ENCODE data around the gene MLEC. TPM values are rescaled to one million over a fixed set of nuclear protein-coding genes. Genes with fewer than 3 reads are reported as not detected.

Gene MLEC
- total and polyA plus RNA-seq, 12 donors = 68.3 to 555 (median 264) TPM

GRCh38 chr12:120699553-120699952, 12.6 kb downstream of the MLEC start:
- intact Hi-C loops (cut with DNase I) = no loop called here
- H3K4me3 ChIP-seq = no peak overlapping the region
- DNase-seq = peak in 1 of 7 donors; percentile 12
- H3K36me3 ChIP-seq (replicated peaks in 1 of 2) = peaks cover 0 to 82% of the 10 kb centered on the region in 2 donors
- no peaks in the 10 kb centered on the region for H3K27me3 ChIP-seq
- H3K27ac ChIP-seq = peak overlapping the region in 3 of 5 donors; percentile 28 to 51 (median 33)
- H3K4me1 ChIP-seq (replicated peaks in 1 of 2) = peaks cover 22 to 34% of the 10 kb centered on the region in 2 donors
- H3K9me3 ChIP-seq (replicated peaks in 1 of 3) = no peaks in the 10 kb centered on the region
- TF ChIP-seq POLR2A (IDR thresholded peaks at IDR 0.05) = no peak
- TF ChIP-seq CTCF (IDR thresholded peaks at IDR 0.05) = no peak
- WGBS, 4 donors = 86 to 96% (median 89%) methylated on average over 6 to 7 of the region's 7 CpGs

- TF ChIP-seq CTCF (IDR thresholded peaks at IDR 0.05) = no peak
- TF ChIP-seq POLR2A (IDR thresholded peaks at IDR 0.05) = no peak
- 88 to 96% (median 95%) methylated on average over 5 of the region's 5 CpGs for WGBS, 4 donors
- DNase-seq = no peak
- peaks cover 22 to 34% of the 10 kb centered on the region in 2 donors for H3K4me1 ChIP-seq (replicated peaks in 1 of 2)
- intact Hi-C loops (cut with DNase I) = no loop called here
- peak overlapping the region in 2 of 5 donors; percentile 7 to 87 for H3K27ac ChIP-seq
- H3K27me3 ChIP-seq = no peaks in the 10 kb centered on the region
- H3K9me3 ChIP-seq (replicated peaks in 1 of 3) = no peaks in the 10 kb centered on the region
- peaks cover 0 to 69% of the 10 kb centered on the region in 2 donors for H3K36me3 ChIP-seq (replicated peaks in 1 of 2)
- no peak overlapping the region for H3K4me3 ChIP-seq
Observed at GRCh38 chr12:120700886-120701285, 13.9 kb downstream of the MLEC start.

GRCh38 chr12:120702637-120703036, 15.7 kb downstream of the MLEC start:
- H3K4me1 ChIP-seq (replicated peaks in 1 of 2) = peaks cover 22 to 34% of the 10 kb centered on the region in 2 donors
- peak overlapping the region; percentile 63 to 88 (median 87) for H3K27ac ChIP-seq
- peaks cover 0 to 51% of the 10 kb centered on the region in 2 donors for H3K36me3 ChIP-seq (replicated peaks in 1 of 2)
- intact Hi-C loops (cut with DNase I) = no loop called here
- no peaks in the 10 kb centered on the region for H3K27me3 ChIP-seq
- no peaks in the 10 kb centered on the region for H3K9me3 ChIP-seq (replicated peaks in 1 of 3)
- 25 to 71% (median 57%) methylated on average over 1 of the region's 1 CpG for whole genome bisulfite sequencing, 4 donors
- peak; percentile 68 to 91 (median 83) for DNase-seq
- no peak overlapping the region for H3K4me3 ChIP-seq
- TF ChIP-seq CTCF (IDR thresholded peaks at IDR 0.05) (no peak), POLR2A (IDR thresholded peaks at IDR 0.05) (peak in 1 of 2 donors; percentile 17)

- peak; percentile 58 to 87 (median 73) for DNase-seq
Observed at GRCh38 chr12:120703311-120703942, 16.5 kb downstream of the MLEC start.

More at GRCh38 chr12:120703311-120703942, 16.5 kb downstream of the MLEC start:
- WGBS, 4 donors = 40 to 65% (median 52%) methylated on average over 6 to 11 of the region's 11 CpGs
- TF ChIP-seq CTCF (IDR thresholded peaks at IDR 0.05) (no peak), POLR2A (IDR thresholded peaks at IDR 0.05) (peak in 1 of 2 donors; percentile 21)
- Histone ChIP-seq H3K4me3 (no peak overlapping the region), H3K4me1 (replicated peaks in 1 of 2) (peaks cover 22 to 30% of the 10 kb centered on the region in 2 donors), H3K27me3 (no peaks in the 10 kb centered on the region), H3K27ac (peak overlapping the region; percentile 63 to 88 (median 87)), H3K9me3 (replicated peaks in 1 of 3) (no peaks in the 10 kb centered on the region), H3K36me3 (replicated peaks in 1 of 2) (peaks cover 0 to 44% of the 10 kb centered on the region in 2 donors)
- intact Hi-C loops (cut with DNase I) = no loop called here
